IMR-90 (cell line): ENCODE data around the gene ARHGAP10. TPM values are rescaled to one million over a fixed set of nuclear protein-coding genes. Genes with fewer than 3 reads are reported as not detected.

ENCODE experiments used
- ATAC-seq: fragments of 200-7000 bp; cut with Tn5 transposase; 2 replicates; pipeline ENCODE4 v1.9.1; 2020; ENCODE audit warnings: low read depth, mild to moderate bottlenecking, moderate library complexity
- BruUV-seq: library from RNA; stranded (reverse); fragments of 400-500 nt; replicated peaks from 2 replicates; lab custom pipeline; 2021; lab: Mats Ljungman, UMichigan
- CTCF ChIA-PET: fragments of 300-600 bp; formaldehyde crosslinking; extraction: SDS; loops from one replicate; lab custom pipeline; 2021; ENCODE audit warnings: antibody characterized with exemption; lab: Yijun Ruan, JAX
- POLR2A ChIA-PET: fragments of 300-600 bp; sonication (Branson Sonifier 250); formaldehyde crosslinking; loops from one replicate; lab custom pipeline; 2022; ENCODE audit warnings: antibody characterized with exemption; ENCODE audit not compliant: unreplicated experiment; lab: Charles Lee
- DNase-seq: peaks from one replicate; pipeline ENCODE4 v3.0.0; 2013
- H2AFZ ChIP-seq: replicated peaks from 2 replicates; pipeline ENCODE3; 2013; ENCODE audit warnings: low read length, mild to moderate bottlenecking; ENCODE audit not compliant: poor library complexity
- H2AK5ac ChIP-seq: 2 replicates; pipeline ENCODE4 v1.6.1; 2013; ENCODE audit warnings: low read depth, low read length, inconsistent platforms
- H2AK9ac ChIP-seq: replicated peaks from 2 replicates; pipeline ENCODE3; 2013; ENCODE audit warnings: mild to moderate bottlenecking, low read depth, low read length, moderate library complexity; ENCODE audit not compliant: poor library complexity
- H2BK120ac ChIP-seq: 2 replicates; pipeline ENCODE4 v1.6.1; 2013; ENCODE audit warnings: low read depth, low read length, inconsistent platforms
- H2BK15ac ChIP-seq: 3 replicates; pipeline ENCODE4 v1.6.1; 2013; ENCODE audit warnings: low read depth, low read length, inconsistent platforms
- H2BK20ac ChIP-seq: 2 replicates; pipeline ENCODE4 v1.6.1; 2013; ENCODE audit warnings: low read depth, mild to moderate bottlenecking, inconsistent platforms, low read length, moderate library complexity
- H2BK5ac ChIP-seq: 2 replicates; pipeline ENCODE4 v1.6.1; 2013; ENCODE audit warnings: mild to moderate bottlenecking, low read depth, low read length, inconsistent platforms; ENCODE audit not compliant: poor library complexity, severe bottlenecking
- H3K14ac ChIP-seq: replicated peaks from 2 replicates; pipeline ENCODE4 v1.6.1; 2013; ENCODE audit warnings: low read depth, low read length, inconsistent platforms
- H3K18ac ChIP-seq: 2 replicates; pipeline ENCODE4 v1.6.1; 2013; ENCODE audit warnings: low read depth, low read length, control low read depth
- H3K23ac ChIP-seq: 2 replicates; pipeline ENCODE4 v1.6.1; 2013; ENCODE audit warnings: low read depth, low read length, inconsistent platforms
- H3K27ac ChIP-seq: 2 replicates; pipeline ENCODE4 v1.5.1; 2013; ENCODE audit warnings: mild to moderate bottlenecking, control low read depth, low read length; ENCODE audit not compliant: insufficient read depth
- H3K27me3 ChIP-seq: 2 replicates; pipeline ENCODE4 v1.6.1; 2013; ENCODE audit warnings: low read length; ENCODE audit not compliant: control insufficient read depth, insufficient read depth
- H3K36me3 ChIP-seq: 2 replicates; pipeline ENCODE4 v1.6.1; 2013; ENCODE audit warnings: low read length, mixed read lengths; ENCODE audit not compliant: control insufficient read depth, insufficient read depth
- H3K4ac ChIP-seq: 2 replicates; pipeline ENCODE4 v1.6.1; 2013; ENCODE audit warnings: low read depth, low read length, inconsistent platforms
- H3K4me1 ChIP-seq: 2 replicates; pipeline ENCODE4 v1.6.1; 2013; ENCODE audit warnings: low read length, mixed read lengths; ENCODE audit not compliant: control insufficient read depth, insufficient read depth
- H3K4me2 ChIP-seq: 2 replicates; pipeline ENCODE4 v1.6.1; 2013; ENCODE audit warnings: low read depth, mild to moderate bottlenecking, control low read depth, low read length, moderate library complexity
- H3K4me3 ChIP-seq: 2 replicates; pipeline ENCODE4 v1.5.1; 2013; ENCODE audit warnings: low read depth, mild to moderate bottlenecking, control low read depth, low read length, moderate library complexity; ENCODE audit not compliant: insufficient read depth
- H3K56ac ChIP-seq: 2 replicates; pipeline ENCODE4 v1.6.1; 2013; ENCODE audit warnings: low read length, inconsistent platforms; ENCODE audit not compliant: insufficient read depth; ENCODE audit errors: extremely low read depth
- H3K79me1 ChIP-seq, 2 experiments: 2 replicates each; pipeline ENCODE4 v1.6.1; 2013; ENCODE audit warnings: low read length in 2 of 2, inconsistent platforms in 1 of 2, low read depth in 1 of 2
- H3K9ac ChIP-seq: 2 replicates; pipeline ENCODE4 v1.6.1; 2013; ENCODE audit warnings: low read depth, low read length, control low read depth
- H3K9me1 ChIP-seq: 2 replicates; pipeline ENCODE4 v1.6.1; 2013; ENCODE audit warnings: low read length, inconsistent platforms; ENCODE audit not compliant: insufficient read depth
- H3K9me3 ChIP-seq: 2 replicates; pipeline ENCODE4 v1.6.1; 2013; ENCODE audit warnings: low read length; ENCODE audit not compliant: control insufficient read depth, insufficient read depth
- H4K20me1 ChIP-seq: 2 replicates; pipeline ENCODE4 v1.6.1; 2013; ENCODE audit warnings: low read length, inconsistent platforms; ENCODE audit not compliant: insufficient read depth
- H4K5ac ChIP-seq: 2 replicates; pipeline ENCODE4 v1.6.1; 2013; ENCODE audit warnings: mild to moderate bottlenecking, low read depth, low read length, control low read depth
- H4K8ac ChIP-seq, 2 experiments: 2 replicates each; pipeline ENCODE4 v1.6.1; 2013; ENCODE audit warnings: low read depth in 2 of 2, low read length in 2 of 2, control low read depth in 1 of 2, inconsistent platforms in 1 of 2
- H4K91ac ChIP-seq: 2 replicates; pipeline ENCODE4 v1.6.1; 2013; ENCODE audit warnings: low read depth, low read length, inconsistent platforms; ENCODE audit not compliant: insufficient read depth
- POLR2A ChIP-seq: IDR thresholded peaks from 2 replicates; pipeline ENCODE4 v1.6.1; 2012; ENCODE audit warnings: mild to moderate bottlenecking, low read depth, low read length
- WGBS, 2 experiments: methylation state at CpG; one replicate each; pipeline versions ENCODE4 v1.1.5 to v1.1.7; 2013; ENCODE audit warnings: missing lambda C conversion rate in 2 of 2; ENCODE audit not compliant: insufficient read length in 1 of 2; ENCODE audit errors: extremely low coverage in 2 of 2; 5-methylcytosine and 5-hydroxymethylcytosine counted together
- dilution Hi-C: fragments of 300-500 bp; cut with HindIII; formaldehyde crosslinking; loops from one replicate; pipeline ENCODE4 v1.14.3; 2018; ENCODE audit warnings: low sequenced_read_pairs; ENCODE audit not compliant: unreplicated experiment
- in situ Hi-C: fragments of 300-500 bp; cut with MboI; formaldehyde crosslinking; loops from 3 replicates; pipeline ENCODE4 v1.14.3; 2019; ENCODE audit warnings: low sequenced_read_pairs, inconsistent platforms, mixed read lengths
- intact Hi-C: fragments of 100-400 bp; cut with micrococcal nuclease; formaldehyde crosslinking; loops from 2 replicates; pipeline ENCODE4 v1.10.0; 2022
- polyA plus RNA-seq, 3 experiments: library from polyadenylated mRNA; depleted of rRNA; stranded (reverse); fragments of >200 nt; gene quantifications; 2 replicates each; pipeline ENCODE4 v1.2.3, GENCODE V29; 2012; ENCODE audit warnings: low replicate concordance in 1 of 3
- total RNA-seq: library from RNA; depleted of rRNA; stranded (reverse); fragments of >200 nt; gene quantifications from 2 replicates; pipeline ENCODE4 v1.2.3, GENCODE V29; 2012

Gene ARHGAP10
- total and polyA plus RNA-seq, 2 of the 4 experiments (the other 2 are of a cell fraction), result 27.1 to 29.4 TPM

DNA sequence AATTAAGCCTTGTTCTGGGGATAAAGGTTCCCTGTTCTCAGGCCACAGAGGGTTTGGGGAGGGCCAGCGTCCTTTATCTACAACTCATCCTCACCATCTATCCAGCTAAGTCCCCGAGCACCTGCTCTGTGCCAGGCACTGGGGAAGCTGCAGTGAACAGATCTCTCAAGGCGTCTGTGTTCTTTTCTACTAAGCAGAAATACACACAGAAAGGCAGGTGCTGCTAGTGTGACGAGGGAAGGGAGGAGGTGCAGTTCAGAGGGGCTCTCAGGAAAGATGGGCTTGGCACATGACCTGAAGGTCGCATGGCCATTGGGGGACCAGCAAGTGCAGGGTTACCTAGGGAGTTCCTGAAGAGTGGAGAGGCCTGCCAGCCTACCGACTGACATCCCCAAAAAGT lies 358.1 kb downstream of the ARHGAP10 start:
- no peak for DNase-seq
- dilution Hi-C loops, result no loop called here

More for the DNA sequence above, 358.1 kb downstream of the ARHGAP10 start:
- intact Hi-C loops, result no loop called here
- in situ Hi-C loops, result no loop called here
- Histone ChIP-seq H3K4me2 (no peak overlapping the region), H3K36me3 (no peaks in the 10 kb centered on the region), H2AK9ac (no peak overlapping the region), H2BK120ac (no peak overlapping the region), H3K56ac (no peak overlapping the region), H3K9me1 (0 out of 2 replicates have a peak, but pooled peaks cover 3% of the 10 kb centered on the region), H3K23ac (no peak overlapping the region), H3K79me1 (no peaks in the 10 kb centered on the region), H3K4me3 (no peak overlapping the region), H4K20me1 (no peaks in the 10 kb centered on the region), H3K4me1 (no peaks in the 10 kb centered on the region), H2BK5ac (no peak overlapping the region), H4K5ac (no peak overlapping the region), H4K91ac (no peak overlapping the region), H2AK5ac (no peak overlapping the region), H3K27me3 (no peaks in the 10 kb centered on the region), H3K27ac (no peak overlapping the region), H3K9ac (no peak overlapping the region), H2BK20ac (no peak overlapping the region), H2AFZ (no peak overlapping the region), H3K14ac (no peak overlapping the region), H4K8ac (no peak overlapping the region), H3K4ac (no peak overlapping the region), H2BK15ac (no peak overlapping the region), H3K18ac (no peak overlapping the region), H3K9me3 (no peaks in the 10 kb centered on the region)
- no CpG with 5 or more reads among the region's 6 CpGs for WGBS, 2 experiments
- TF ChIP-seq POLR2A, result no peak
- ChIA-PET CTCF (no interaction called here), POLR2A (no interaction called here)
- ATAC-seq, result no peak
- BruUV-seq, result no TSS peak
